BJ (cell line): ENCODE measurements around the gene NFE2L2. TPM values are rescaled to one million over a fixed set of nuclear protein-coding genes. Genes with fewer than 3 reads are reported as not detected.
A peak's percentile ranks its signal among the peaks of the same experiment; 100 is the strongest.

Source experiments
- CTCF ChIA-PET: fragments of 350-600 bp; formaldehyde crosslinking; extraction: SDS; loops from one replicate; lab custom pipeline; 2021; ENCODE audit warnings: antibody characterized with exemption, inconsistent platforms; lab: Yijun Ruan, JAX
- POLR2A ChIA-PET: fragments of 300-600 bp; sonication (Branson Sonifier 250); formaldehyde crosslinking; extraction: SDS; loops from one replicate; lab custom pipeline; 2021; ENCODE audit warnings: antibody characterized with exemption; lab: Charles Lee
- DNase-seq: peaks from one replicate; pipeline ENCODE4 v3.0.0-alpha.2; 2011; ENCODE audit warnings: low read depth
- H3K27me3 ChIP-seq: 2 replicates; pipeline ENCODE4 v1.6.0; 2011; ENCODE audit warnings: low read length; ENCODE audit not compliant: control insufficient read depth, insufficient read depth
- H3K36me3 ChIP-seq: 2 replicates; pipeline ENCODE4 v1.5.1; 2011; ENCODE audit warnings: low read length; ENCODE audit not compliant: control insufficient read depth, insufficient read depth
- H3K4me3 ChIP-seq: 2 replicates; pipeline ENCODE4 v1.5.1; 2011; ENCODE audit warnings: low read depth, mild to moderate bottlenecking, control low read depth, low read length
- polyA plus RNA-seq: library from polyadenylated mRNA; depleted of rRNA; stranded (reverse); fragments of >200 nt; gene quantifications from 2 replicates; pipeline ENCODE4 v1.2.3, GENCODE V29; 2011
- TF ChIP-seq, protein P1 (sequence below): IDR thresholded peaks from 2 replicates; pipeline ENCODE4 v1.5.1; 2011; ENCODE audit warnings: low read depth, mild to moderate bottlenecking, control low read depth, inconsistent platforms, low read length, moderate library complexity; ENCODE audit not compliant: insufficient read depth

NFE2L2 gene
- polyA plus RNA-seq, 1 experiment, result 109 TPM

DNA sequence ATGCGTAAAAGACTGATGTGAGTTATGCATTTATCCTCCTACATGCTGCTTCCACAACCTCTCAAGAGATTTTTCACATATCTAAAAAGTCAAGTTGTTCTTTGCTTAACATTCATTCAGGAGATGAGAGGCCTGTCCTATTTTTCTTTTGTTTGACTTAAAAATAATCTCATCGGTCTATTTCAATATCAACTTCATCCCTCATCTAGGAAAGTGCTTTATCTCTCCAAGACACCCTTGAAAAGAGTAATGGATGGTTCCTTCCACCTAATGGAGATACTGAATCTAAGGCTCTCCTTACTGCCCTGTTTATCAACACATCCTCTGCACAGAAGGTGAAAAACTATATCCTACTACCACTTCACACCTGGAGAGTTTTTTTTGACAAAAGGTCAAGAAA lies 2.4 kb downstream of the NFE2L2 start:
- Histone ChIP-seq H3K4me3 (peak overlapping the region; percentile 88), H3K27me3 (no peaks in the 10 kb centered on the region), H3K36me3 (no peaks in the 10 kb centered on the region; the same call in 1 of the 2 replicates)
- ChIA-PET CTCF (interaction anchor here (0.6 to 2.8 kb wide), 4 partner anchors 34 to 1023 kb away, joined by 3 to 9 read pairs (median 4); no protein-coding TSS in a partner anchor), POLR2A (no interaction called here)
- DNase-seq, result no peak
- TF ChIP-seq, protein P1, sequence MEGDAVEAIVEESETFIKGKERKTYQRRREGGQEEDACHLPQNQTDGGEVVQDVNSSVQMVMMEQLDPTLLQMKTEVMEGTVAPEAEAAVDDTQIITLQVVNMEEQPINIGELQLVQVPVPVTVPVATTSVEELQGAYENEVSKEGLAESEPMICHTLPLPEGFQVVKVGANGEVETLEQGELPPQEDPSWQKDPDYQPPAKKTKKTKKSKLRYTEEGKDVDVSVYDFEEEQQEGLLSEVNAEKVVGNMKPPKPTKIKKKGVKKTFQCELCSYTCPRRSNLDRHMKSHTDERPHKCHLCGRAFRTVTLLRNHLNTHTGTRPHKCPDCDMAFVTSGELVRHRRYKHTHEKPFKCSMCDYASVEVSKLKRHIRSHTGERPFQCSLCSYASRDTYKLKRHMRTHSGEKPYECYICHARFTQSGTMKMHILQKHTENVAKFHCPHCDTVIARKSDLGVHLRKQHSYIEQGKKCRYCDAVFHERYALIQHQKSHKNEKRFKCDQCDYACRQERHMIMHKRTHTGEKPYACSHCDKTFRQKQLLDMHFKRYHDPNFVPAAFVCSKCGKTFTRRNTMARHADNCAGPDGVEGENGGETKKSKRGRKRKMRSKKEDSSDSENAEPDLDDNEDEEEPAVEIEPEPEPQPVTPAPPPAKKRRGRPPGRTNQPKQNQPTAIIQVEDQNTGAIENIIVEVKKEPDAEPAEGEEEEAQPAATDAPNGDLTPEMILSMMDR, result no peak

- ChIA-PET CTCF (interaction anchor here (0.6 to 2.8 kb wide), 4 partner anchors 86 to 1024 kb away, joined by 3 to 9 read pairs (median 3); no protein-coding TSS in a partner anchor), POLR2A (no interaction called here)
- no peaks in the 10 kb centered on the region for H3K27me3 ChIP-seq
- no peak for DNase-seq
- no peaks in the 10 kb centered on the region; the same call in 1 of the 2 replicates for H3K36me3 ChIP-seq
- peak overlapping the region; percentile 88 for H3K4me3 ChIP-seq
- TF ChIP-seq, protein P1, result no peak
Measured at GRCh38 chr2:177261116-177262060, 3.1 kb downstream of the NFE2L2 start.

- Histone ChIP-seq H3K4me3 (no peak overlapping the region; the same call in 1 of the 2 replicates), H3K36me3 (no peaks in the 10 kb centered on the region; the same call in 1 of the 2 replicates), H3K27me3 (no peaks in the 10 kb centered on the region)
- ChIA-PET CTCF (interaction anchor here (1.4 to 2.8 kb wide), 2 partner anchors 85 to 96 kb away, joined by 3 to 9 read pairs; no protein-coding TSS in a partner anchor), POLR2A (no interaction called here)
- DNase-seq, result no peak
- TF ChIP-seq, protein P1, result no peak
Measured at GRCh38 chr2:177260379-177260778, 4.1 kb downstream of the NFE2L2 start.

DNA sequence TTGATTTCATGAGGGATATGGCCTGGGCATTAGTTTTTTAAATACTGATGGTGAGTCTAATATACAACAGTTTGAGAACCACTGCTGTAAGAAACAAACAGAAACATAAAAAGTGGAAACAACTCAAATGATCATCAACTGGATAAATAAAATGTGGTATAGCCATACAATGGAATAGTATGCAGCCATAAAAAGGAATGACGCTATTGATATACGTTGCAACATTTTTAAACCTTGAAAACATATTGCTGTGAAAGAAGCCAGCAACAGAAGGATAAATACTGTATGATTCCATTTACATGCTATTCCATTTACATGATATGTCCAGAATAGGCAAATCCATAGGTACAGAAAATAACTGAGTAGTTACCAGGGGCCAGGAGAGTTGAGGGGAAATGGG lies 6.5 kb downstream of the NFE2L2 start:
- Histone ChIP-seq H3K4me3 (no peak overlapping the region), H3K36me3 (no peaks in the 10 kb centered on the region; the same call in 1 of the 2 replicates), H3K27me3 (no peaks in the 10 kb centered on the region)
- ChIA-PET CTCF (no interaction called here), POLR2A (no interaction called here)
- TF ChIP-seq, protein P1, result no peak
- DNase-seq, result no peak

DNA sequence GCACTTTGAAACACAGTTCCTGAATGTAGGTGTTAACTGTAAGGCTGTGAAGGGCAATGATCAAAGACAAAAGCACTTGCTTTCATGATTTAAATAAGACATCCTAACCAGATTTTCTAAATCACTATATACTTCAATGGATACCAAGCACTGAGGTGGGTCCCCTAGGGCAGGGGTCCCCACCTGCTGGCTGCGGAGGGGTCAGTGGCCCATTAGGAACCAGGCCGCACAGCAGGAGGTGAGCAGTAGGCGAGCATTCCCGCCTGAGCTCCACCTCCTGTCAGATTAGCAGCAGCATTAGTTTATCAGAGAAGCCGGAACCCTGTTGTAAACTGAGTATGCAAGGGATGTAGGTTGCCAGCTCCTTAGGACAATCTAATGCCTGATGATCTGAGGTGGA lies 7.1 kb downstream of the NFE2L2 start:
- Histone ChIP-seq H3K4me3 (no peak overlapping the region), H3K27me3 (no peaks in the 10 kb centered on the region), H3K36me3 (no peaks in the 10 kb centered on the region; the same call in 1 of the 2 replicates)
- DNase-seq, result no peak
- CTCF ChIA-PET, result no interaction called here
- POLR2A ChIA-PET, result no interaction called here
- TF ChIP-seq, protein P1, result no peak
